Epidermal melanocyte (primary cell): Measurements from ENCODE around the gene PTGIR.
A peak's percentile ranks its signal among the peaks of the same experiment; 100 is the strongest.

Experiments
- DNase-seq: peaks from one replicate; pipeline ENCODE4 v3.0.0; 2011; ENCODE audit warnings: low spot score; ENCODE audit not compliant: insufficient read length

The PTGIR gene

DNA sequence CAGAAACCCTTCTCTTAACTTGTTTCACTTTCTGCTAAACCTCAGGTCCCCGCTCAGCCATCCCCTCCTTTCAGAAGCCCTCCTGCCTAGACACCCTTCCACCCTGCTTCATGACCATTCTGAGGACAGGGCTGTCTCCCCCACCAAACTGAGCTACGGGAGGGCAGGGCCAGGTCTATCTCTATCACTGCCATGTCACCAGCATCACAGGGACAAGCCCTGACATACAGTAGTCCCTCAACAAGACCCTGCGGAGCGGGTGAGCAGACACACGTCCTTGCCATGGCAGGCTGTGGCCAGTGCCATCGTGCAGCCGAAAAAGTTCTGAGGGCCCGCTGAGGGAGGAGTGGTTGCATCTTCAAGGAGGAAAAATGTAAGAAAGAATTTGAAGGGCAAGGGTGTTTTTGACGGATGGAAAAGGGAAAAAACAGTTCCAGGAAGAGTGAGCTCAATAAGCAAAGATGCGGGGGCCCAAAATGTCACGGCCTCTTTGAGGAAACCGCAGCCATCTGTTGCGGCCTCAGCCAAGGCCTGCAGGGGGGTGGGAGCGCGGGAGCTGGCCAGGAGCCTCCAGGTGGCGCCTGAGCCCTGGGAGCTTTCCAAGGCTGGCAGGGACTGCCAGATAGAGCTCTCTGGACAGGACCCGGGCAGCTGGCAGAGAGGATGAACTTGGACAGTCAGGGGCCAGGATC is 8.1 kb downstream of the PTGIR start:
- DNase-seq = no peak

DNA sequence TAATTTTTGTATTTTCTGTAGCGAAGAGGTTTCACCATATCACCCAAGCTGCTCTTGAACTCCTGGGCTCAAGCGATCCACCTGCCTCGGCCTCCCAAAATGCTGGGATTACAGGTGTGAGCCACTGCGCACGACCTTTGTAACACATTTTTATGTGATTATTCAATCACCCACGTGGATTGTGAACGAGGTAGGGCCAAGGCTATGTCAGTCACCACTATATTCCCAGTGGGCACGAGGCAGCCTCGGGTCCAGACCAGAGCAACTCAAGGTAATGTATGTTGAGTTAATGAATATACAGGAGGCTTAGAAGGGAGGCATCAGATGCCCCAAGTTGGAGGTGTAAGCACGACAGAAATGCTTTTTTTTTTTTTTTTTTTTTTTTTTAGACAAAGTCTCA is 8.9 kb downstream of the PTGIR start:
- DNase-seq = no peak

DNA sequence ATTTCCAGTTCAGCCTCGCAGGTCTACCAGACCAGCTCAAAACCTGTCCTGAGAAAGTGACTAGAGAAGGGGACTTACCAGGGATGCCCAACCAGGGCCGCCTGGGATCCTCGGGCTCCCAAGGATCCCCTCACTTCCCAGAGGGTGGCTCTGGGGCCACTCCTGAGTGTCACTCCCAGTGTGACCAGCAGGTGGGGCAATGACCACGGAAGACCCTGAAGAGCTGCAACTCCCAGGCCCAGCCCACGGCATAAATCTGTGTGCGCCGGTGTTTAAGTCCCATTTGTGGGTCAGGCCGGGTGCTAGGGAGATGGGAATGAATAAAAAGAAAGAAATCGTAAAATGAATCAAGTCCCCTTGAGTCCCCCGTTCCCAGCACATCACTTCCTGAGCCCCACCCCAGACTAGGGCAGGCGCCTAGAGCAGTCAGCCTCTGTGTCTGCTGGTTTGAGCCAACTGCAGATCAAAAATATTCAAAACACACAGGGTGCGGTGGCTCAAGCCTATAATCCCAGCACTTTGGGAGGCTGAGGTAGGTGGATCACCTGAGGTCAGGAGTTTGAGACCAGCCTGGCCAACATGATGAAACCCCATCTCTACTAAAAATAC is 10.7 kb downstream of the PTGIR start:
- DNase-seq = peak; percentile 97

DNA sequence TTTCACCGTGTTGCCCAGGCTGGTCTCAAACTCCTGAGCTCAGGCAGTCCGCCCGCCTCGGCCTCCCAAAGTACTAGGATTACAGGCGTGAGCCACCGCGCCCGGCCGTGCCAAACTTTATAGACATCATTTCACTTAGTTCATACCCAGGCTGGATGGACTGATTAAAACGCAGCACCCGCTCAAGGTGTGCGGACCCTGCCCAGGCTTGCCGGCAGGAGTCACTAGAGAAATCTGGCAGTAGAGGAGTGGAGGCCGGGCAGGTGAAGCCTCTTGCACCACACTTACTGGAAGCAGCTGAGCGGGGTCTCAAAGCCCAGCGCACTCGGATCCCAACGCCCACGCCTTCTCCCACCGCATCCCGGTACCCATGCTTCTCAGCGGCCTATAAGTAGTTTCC is 11.4 kb downstream of the PTGIR start:
- no peak for DNase-seq

GRCh38 chr19:46611776-46612175 is 13.1 kb downstream of the PTGIR start:
- DNase-seq = no peak

DNA sequence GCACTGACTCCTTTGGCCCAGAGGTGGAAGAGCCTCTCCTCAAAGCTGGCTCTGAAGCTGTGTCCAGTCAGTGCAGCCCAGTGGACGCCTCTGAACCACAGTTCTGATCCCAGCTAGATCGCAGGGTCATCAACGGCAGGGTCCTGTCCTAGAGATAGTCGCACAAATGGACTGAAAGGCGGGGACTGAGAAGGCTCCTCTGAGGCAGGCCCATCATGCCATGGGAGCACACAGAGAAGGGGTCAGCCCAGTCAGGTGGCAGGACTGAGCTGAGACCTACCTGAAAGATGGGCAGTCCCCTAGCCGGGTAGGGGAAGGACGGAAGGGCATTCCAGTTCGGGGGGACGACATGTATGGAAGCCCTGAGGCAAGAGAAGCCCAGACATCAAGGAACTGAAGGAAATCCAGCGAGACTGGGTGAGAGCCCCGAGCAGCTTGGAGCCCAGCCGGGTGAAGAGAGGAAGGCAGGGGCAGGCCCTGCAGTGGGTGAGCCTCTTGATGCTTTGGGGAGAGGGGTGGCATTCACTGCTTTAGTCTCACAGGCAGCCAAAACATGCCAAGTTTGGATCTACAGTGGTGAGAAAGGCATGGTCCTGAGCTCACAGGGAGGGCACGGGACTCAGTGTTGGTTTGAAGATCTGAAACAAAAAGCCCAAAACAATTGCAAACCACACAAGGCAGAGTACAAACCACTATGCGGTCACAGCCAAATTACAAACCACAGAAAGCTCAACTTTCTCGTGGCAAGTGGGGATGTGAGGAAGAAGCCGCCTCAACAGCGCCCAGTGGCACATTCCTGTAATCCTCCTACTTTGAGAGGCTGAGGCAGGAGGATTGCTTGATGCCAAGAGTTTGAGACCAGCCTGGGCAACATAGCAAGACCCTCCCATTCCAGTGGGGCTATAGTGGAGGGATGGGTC is 13.8 kb downstream of the PTGIR start:
- DNase-seq = peak; percentile 50

GRCh38 chr19:46610413-46610775 is 14.5 kb downstream of the PTGIR start:
- no peak for DNase-seq

GRCh38 chr19:46609511-46610412 is 15.1 kb downstream of the PTGIR start:
- no peak for DNase-seq

DNA sequence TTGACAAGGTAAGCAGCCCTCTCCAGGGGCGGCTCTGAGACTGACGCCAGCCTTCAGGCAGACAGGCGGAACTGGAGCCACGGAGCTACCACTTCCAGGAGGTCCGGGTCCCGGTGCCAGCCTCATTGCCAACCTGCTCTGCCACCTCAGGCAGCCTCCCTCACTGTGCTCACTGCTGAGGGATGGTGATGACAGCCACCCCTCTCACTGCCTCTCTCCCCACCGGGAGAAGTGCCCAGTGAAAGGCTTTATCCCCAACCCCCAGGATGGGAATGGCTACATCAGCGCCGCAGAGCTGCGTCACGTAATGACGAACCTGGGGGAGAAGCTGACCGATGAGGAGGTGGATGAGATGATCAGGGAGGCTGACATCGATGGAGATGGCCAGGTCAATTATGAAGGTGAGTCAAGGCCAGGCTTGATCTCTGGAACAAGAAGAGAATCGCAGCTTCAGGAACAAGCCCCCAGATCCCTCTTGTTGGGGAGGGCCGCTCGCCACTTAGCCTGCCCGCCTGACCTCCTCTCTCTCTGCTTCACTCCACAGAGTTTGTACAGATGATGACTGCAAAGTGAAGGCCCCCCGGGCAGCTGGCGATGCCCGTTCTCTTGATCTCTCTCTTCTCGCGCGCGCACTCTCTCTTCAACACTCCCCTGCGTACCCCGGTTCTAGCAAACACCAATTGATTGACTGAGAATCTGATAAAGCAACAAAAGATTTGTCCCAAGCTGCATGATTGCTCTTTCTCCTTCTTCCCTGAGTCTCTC is 16.1 kb downstream of the PTGIR start:
- DNase-seq = no peak

- no peak for DNase-seq
Observed at GRCh38 chr19:46608178-46608577, 16.7 kb downstream of the PTGIR start.

GRCh38 chr19:46607448-46607841 is 17.4 kb downstream of the PTGIR start:
- DNase-seq = no peak

- DNase-seq = no peak
Observed at GRCh38 chr19:46606681-46607447, 18.0 kb downstream of the PTGIR start.

DNA sequence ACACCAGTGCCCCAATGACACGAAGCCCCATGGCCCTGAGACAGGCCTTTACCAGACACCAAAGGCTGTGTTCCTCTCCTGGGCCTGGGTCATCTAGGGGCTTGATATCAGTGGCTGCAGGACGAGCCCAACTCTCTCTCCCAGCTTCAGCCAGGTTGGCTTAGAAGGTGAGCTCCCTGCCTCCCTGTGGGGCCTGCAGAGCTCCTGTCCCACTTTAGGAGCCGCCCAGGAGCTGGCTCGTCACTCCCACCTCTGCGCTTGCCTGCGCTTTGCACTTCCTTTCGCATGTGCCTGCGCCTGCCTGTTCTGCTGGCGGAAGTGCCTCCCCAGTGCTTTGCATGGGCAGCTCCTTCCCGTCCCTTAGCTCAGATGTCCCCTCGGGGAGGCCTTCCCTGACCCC is 18.9 kb downstream of the PTGIR start:
- DNase-seq = no peak

DNA sequence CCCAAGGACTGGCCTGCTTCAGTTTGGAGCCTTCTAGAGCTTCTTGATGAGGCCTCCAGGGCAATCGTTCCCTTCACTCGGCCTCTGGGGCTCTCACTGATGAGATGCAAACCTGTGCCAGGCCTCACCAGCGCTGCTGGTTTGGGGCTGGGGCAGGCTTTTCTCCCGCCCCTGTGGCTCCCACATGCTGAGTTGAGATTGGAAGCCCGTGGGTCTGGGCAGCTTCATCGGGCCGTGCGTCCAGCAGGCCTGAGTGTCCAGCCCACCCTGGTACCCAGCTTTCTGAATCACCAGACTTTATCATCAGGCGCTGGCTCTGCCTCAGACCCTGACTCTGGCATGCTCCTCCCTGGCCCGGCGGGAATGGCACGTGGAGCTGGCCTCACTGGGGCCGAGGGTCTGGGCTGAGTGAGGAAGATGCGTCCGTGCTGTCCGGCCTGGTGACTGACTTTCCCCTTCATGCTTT is 19.5 kb downstream of the PTGIR start:
- no peak for DNase-seq

DNA sequence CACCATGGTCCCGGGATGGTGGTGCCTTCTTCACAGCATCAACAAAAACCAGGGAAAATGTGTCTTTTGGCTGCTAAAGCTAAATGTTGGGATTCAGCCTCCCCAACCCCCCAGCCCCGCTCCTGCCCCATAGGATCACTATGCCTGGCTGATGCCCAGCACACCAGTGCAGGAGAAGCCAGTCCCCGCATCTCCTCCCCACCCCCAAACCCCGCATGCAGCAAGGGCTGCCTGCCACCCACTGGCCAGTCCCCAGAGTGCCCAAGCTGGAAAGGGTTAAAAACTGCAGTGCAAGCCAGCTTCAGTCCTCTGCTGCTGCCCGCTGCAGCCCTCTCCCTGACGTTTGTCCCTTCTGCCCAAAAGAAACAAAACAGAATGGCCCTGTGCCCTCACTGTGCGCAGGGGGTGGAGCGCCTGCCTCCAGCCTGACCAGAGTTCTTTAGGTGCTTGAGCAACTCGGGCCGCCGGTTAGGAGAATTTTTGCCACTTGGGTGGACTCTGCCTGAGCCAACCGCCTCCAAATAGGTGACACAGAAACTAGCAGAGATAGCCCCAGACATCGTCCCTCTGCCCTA is 20.0 kb downstream of the PTGIR start:
- no peak for DNase-seq

DNA sequence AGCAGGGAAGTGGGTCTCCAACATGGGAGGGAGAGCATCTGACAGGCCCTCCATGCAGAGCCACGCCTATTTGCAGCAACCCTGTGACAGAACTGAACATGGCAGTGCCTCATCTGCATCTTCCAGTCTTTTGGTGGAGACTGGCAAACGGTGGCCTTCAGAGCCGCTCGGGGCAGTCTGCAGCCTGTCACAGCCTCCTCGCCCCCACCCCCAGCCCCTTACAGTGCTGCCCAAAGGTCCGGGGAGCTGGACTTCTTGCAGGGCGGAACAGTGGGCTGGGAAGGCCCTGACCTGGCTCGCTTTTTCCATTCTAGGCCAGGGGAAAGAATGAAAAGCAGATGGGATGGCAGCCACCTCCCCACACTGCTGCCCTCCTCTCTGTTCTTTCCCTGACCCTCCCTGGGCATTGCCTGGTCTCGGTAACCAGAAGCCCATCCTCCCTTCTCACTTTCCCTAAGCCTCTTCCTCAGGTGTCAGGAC is 21.1 kb downstream of the PTGIR start:
- DNase-seq = no peak

- no peak for DNase-seq
Observed at GRCh38 chr19:46603195-46603637, 21.7 kb downstream of the PTGIR start.

DNA sequence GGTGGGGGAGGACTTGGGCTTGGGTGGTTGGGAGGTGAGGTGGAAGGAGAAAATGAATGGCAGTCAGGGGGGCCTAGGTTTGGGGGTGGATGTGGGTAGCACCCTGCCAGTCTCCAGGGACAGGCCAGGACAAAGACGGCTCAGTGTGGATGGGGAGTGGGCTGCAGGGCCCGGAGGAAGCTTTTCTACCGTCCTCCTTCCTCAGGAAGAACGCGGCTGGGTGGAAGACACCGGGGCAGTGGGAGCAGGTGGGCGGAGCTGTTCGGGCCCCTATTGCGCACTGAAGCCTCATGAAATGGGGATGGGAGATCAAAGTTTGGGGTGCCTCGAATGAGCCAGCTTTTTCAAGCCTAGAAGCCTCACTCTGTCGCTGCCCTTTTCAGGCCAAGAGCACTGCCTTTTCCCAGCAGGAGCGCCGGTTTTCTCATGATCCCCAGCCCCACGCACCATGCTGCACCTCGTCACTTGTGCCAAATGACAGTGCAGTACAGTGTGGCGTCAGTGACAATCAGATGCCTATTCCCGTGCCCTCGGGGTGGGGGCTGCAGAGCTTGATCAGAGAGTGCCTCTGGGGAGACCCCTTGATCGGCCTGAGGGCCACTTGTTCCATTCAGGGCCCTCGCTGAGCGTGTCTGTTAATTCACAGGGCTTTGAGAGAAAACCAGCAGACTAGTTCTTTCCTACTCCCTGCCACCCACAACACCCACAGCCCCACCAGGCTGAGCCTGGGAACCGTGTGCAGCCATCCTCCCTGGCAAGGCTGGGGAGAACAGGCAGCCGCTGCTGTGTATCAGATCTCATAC is 22.3 kb downstream of the PTGIR start:
- DNase-seq = no peak
